Stimulated activated naive CD4-positive, alpha-beta T cell (primary cell): ENCODE measurements around the gene SOX13.
A peak's percentile ranks its signal among the peaks of the same experiment; 100 is the strongest.

Experiments used
- DNase-seq, 6 experiments: peaks; one replicate each; lab custom pipeline; 2025; lab: John Stamatoyannopoulos, UW

Gene SOX13

DNA sequence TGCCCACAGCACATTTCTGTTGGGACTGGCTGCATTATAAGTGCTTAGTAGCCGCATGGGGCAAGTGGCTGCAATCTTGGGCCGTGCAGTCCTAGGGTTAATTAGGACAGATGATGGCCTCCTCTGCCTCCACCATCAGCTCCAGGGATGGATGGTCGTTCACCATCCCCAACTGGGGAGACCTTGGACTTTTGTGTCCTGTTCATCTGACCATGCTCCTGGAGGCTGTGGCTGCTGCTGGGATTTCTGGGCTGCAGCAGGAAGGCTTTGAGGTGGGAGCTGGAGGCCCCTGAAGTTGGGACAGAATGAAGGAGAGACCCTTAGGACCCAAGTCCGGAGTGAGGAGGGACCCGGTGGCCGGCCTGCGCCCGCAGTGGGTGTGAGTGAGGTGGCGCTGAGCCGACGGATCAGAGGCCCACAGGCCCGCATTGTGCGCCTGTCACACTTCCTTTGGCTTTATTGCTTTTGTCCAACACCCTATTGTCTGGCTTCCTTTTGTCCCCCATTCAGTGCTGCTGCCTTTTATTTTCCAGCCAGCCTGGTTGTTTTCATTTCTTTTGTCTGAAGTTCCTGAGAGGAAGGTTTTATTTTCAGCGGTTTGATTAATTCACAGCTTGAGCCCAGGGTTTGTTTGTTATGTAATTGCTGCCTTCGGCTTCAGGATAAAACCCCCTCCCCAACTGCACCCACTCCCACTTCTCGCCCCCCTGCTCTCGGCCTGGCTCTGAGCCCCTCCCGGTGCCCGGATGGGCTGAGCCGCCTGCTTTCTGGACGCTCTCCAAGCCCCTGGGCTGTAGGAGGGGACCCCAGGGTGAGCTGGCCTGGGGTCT lies 35.6 kb downstream of the SOX13 start:
- DNase-seq: no peak

DNA sequence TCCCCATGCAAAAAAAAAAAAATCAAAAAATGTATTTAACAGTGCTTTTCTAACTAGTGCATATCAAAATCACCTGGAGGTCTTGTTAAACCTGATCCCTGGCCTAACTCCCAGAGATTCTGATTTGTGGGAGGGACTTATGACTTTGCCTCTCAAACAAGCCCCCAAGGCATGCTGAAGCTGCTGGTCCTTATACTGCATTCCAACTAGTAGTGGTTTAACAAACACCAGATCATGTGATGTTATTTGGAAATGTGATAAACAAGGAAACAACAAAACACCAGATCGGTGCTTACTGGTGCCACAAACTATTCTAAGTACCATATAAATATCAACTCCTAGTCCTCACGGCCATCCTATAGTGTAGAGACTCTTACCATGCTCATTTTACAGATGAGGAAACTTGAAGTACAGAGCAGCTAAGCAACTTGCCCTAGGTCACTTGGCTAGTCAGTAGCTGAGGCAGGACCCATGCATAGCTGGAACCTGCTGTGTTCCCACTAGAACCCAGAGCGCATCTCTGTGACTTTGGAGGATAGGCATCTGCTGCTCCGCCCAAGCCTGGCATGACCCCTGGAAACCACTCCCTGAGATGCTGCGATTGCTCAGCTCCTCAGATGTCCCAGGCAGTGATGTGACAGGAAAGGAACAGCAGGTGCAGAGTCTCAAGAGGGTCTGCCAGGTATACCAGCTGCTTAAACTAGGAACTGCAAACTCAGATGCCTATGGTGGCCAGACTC lies 38.1 kb downstream of the SOX13 start:
- DNase-seq: no peak

DNA sequence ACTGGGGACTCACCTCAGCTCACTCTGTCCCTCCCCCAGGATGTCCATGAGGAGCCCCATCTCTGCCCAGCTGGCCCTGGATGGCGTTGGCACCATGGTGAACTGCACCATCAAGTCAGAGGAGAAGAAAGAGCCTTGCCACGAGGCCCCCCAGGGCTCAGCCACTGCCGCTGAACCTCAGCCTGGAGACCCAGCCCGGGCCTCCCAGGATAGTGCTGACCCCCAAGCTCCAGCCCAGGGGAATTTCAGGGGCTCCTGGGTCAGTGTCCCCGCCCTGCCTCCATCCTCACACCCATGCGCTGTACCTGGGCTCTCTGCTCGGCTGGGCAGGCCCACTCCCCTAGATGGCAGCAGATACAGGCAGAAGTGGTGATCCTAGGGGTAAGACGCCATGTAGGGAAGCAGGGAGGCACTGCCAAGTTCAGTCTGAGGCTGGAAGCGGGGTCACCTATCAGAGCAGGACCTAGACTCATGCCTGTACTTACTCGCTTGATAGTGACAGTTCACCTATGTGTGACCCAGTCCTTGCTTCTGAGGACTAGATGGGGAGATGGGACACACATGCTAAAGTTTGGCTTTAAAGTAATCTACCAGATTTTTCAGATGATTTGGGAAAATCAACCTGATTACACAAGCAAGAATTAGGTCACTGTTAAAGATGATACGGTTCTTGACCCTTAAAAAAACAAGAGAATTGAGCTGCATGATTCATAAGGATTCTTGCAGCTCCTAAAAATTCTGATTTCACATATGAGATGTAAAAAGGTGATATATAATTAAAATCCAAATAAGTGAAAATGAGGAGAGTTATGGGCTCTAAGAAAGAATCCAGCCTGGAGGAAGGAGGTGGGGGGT lies 40.2 kb downstream of the SOX13 start:
- DNase-seq: no peak

DNA sequence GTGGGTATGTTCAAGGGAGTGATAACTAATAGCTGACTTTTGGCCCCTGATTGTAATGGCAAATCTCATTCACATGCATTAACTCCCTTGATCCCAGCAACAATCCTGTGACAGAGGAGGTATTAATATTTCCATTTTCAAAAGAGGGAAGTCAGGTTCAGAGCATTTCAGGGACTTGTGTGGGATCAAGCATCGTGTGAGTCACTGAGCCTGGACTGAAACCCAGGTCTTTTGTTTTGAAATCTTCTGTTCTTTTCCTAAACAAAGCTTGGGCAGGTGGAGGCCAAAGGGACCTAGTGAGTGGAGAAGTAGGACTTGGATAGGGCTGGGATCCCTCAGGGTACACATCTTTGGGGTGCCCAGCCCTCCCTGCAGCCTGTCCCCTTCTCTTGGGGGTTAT lies 41.0 kb downstream of the SOX13 start:
- DNase-seq: no peak

DNA sequence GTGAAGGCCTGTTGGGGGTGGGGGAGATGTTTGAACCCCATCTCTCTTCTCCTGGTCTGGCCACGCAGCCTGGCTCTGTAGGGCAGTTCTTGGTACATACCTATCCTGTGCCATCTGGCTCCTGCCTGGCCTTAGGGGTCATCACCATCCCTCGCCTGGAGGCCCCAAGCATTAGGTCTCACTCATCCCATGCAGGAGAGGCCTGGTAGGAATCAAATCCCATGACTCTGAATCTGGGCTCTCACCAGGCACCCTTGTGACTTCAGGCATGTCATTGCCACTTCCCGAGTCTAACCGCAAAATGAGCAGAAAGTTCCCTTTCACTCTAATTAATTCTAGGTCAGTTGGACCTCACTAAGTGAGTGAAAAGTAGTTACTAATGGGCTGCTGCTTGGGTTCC lies 41.7 kb downstream of the SOX13 start:
- no peak for DNase-seq

DNA sequence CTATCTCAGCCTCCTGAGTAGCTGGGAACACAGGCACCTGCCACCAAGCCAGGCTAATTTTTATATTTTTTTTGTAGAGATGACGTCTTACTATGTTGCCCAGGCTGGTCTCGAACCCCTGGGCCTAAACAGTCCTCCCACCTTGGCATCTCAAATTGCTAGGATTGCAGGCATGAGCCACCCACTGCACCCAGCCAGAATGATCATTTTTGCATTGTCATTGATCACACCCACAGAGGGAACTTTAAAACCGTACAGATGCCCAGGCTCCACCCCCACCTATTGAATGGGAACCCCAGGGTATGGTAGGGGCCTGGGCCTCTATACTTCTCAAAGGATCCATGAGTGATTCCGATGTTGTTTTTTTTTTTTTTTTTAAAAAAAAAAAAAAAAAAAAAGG lies 42.2 kb downstream of the SOX13 start:
- no peak for DNase-seq

DNA sequence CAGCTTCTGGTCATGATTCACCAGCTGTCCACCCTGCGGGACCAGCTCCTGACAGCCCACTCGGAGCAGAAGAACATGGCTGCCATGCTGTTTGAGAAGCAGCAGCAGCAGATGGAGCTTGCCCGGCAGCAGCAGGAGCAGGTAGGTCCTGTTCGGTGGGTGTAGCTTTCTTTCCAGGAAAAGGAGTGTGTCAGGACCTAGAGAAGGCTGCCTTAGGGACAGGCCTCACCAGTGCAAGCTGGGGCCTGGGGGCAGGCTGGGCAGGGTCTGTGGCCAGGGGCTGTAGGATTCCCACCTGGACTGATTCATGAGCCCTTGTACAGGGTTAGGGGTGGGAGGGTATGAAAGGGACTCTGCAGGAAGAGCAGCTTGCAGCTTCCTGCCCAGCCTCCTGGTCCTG lies 43.6 kb downstream of the SOX13 start:
- DNase-seq: no peak

GRCh38 chr1:204121840-204122555 lies 49.1 kb downstream of the SOX13 start:
- DNase-seq: no peak

- no peak for DNase-seq
These were observed 50.5 kb downstream of the SOX13 start for GRCh38 chr1:204123376-204123775.

DNA sequence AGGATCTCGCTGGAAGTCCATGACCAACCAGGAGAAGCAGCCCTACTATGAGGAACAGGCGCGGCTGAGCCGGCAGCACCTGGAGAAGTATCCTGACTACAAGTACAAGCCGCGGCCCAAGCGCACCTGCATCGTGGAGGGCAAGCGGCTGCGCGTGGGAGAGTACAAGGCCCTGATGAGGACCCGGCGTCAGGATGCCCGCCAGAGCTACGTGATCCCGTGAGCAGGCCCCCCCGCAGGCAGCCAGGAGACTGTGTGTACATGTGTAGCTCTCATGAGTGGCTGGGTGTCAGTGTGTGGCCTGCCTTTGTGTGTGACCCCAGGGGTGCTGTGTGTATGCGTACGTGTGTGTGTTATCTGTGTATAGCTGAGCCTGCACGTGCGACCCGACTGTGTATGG lies 51.7 kb downstream of the SOX13 start:
- no peak for DNase-seq

- DNase-seq: no peak
These were observed 52.9 kb downstream of the SOX13 start for GRCh38 chr1:204125759-204126351.

DNA sequence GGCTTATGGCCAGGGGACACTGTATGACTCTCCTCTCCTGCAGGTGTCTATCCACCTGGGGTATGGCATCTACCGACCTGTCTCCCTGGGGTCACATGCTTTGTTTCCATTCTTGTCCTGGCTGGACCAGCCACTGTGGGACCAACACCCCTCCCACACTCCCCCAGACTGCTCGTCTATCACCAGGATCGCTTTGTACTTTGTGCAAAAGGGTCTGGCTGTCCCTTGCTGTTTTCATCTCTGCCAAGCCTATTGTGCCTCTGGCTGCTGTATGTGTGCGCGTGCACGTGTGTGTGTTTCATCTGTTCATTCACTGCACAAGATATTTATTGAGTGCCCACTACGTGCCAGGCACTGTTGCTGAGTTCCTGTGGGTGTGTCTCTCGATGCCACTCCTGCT lies 53.5 kb downstream of the SOX13 start:
- no peak for DNase-seq

GRCh38 chr1:204126956-204127355 lies 54.0 kb downstream of the SOX13 start:
- DNase-seq: no peak

- no peak for DNase-seq
These were observed 54.8 kb downstream of the SOX13 start for GRCh38 chr1:204127597-204128242.

GRCh38 chr1:204128464-204128963 lies 55.6 kb downstream of the SOX13 start:
- no peak for DNase-seq

- DNase-seq: peak; percentile 4 to 44 (median 32)
These were observed 56.3 kb downstream of the SOX13 start for GRCh38 chr1:204128964-204129896.

GRCh38 chr1:204130178-204130577 lies 57.3 kb downstream of the SOX13 start:
- DNase-seq: no peak

- no peak for DNase-seq
These were observed 58.3 kb downstream of the SOX13 start for GRCh38 chr1:204130981-204131892.

GRCh38 chr1:204131978-204132377 lies 59.1 kb downstream of the SOX13 start:
- no peak for DNase-seq
